Activated CD4-positive, alpha-beta T cell treated with anti-CD3 and anti-CD28 coated beads for 24 hours (primary cell): ENCODE measurements around the gene BCL7B.
"Not testable (repeated sequence)": the region's sequence is repeated elsewhere in the genome, so short reads cannot be mapped to it uniquely, and the experiment has no call there.

Source experiments
- DNase-seq, 2 donors: peaks; one replicate each; pipeline ENCODE4 v3.0.0-alpha.2; 2020; ENCODE audit warnings: low read depth in 2 of 2

BCL7B gene

DNA sequence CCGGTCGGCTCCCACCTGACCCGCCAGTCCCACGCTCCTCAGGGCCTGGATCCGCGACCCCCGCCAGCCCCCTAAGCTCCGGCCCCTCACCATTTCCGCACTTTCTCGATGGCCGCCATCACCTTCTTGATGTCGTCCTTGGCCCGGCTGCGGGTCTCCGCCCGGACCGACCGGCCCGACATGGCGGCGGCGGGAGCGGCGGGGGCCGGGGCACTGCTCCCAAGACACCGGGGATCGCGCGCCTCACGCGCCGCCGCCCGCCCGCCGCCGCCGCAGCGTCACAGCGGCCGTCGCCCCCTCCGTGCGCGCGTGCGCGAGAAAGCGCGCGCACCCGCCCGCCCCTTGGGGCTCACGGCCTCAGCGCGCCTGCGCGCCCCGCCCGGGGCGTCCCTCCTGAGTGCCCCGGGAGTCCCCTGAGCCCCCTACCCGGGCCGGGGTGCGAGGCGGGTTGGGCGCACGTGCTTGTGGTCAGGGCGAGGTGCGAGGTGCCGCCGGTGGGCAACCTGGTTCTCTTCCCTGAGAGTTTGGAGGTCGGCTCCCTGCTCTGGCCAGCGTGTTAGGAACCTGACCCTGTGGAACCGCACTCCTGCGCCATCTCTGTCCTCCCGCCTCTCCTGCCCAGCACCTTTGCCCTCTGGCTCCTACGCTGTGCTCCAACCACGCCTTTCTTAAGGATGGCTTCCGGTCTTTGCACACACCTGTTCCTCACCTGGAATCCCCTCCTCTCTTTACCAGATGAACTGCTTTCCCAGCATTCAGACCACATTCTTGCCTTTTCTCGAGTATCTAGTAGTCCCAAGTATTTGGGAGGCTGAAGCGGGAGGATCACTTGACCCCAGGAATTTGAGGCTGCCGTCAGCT lies at the start of gene BCL7B:
Gene BCL7B (minus strand): TSS at position 294 of the 861 bp plus-strand sequence. CDS start 112 bp downstream, at position 182.
- peak; percentile 54 to 57 for DNase-seq

- no peak for DNase-seq
These were observed 48.2 kb upstream of the BCL7B start for GRCh38 chr7:73605601-73606220.

DNA sequence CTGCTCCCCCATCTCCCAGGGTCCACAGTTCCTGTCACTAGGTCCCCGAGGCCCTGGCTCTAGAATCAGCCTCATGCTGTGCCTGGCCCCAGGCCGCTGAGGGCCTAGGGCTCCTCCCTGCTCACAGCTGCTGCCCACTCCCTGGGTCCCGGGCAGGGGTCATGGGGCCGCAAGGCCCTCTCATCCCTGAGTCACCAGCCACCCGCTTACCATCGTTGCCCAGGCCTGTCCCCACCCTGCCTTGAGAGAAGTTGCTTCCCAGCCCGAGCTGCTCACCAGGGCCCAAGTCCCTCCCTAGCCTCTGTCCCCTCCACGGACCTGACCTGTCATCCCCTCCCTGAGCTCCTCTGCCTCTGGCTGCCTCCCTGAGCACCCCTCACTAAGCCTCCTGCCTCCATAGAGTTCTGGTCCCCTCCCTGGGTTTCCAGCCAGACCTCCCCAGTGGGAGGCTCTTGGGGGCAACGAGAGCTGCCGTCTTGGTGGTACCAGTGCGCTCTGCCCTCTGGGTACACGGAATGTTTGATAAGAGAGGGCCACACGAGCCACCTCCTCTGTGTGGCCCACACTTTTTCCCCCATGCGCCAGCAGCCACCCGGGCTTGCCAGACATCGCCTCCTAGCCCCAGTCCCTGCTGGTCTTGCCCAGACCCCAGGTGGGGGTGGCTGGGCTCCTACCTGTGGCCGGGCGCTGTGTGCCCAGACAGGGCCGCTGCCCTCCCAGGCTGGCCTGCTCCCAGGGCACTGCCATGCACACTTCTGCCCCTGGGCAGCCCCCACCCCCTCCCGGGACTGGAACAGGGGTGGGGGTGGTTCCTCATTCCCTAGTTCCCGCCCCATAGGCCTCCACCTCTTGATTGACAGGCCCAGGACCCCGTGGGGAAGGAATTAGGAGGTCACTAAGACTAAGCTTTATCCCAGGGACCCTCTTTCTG lies 45.5 kb upstream of the BCL7B start:
- no peak for DNase-seq

GRCh38 chr7:73599916-73600315 lies 42.4 kb upstream of the BCL7B start:
- DNase-seq, result no peak

DNA sequence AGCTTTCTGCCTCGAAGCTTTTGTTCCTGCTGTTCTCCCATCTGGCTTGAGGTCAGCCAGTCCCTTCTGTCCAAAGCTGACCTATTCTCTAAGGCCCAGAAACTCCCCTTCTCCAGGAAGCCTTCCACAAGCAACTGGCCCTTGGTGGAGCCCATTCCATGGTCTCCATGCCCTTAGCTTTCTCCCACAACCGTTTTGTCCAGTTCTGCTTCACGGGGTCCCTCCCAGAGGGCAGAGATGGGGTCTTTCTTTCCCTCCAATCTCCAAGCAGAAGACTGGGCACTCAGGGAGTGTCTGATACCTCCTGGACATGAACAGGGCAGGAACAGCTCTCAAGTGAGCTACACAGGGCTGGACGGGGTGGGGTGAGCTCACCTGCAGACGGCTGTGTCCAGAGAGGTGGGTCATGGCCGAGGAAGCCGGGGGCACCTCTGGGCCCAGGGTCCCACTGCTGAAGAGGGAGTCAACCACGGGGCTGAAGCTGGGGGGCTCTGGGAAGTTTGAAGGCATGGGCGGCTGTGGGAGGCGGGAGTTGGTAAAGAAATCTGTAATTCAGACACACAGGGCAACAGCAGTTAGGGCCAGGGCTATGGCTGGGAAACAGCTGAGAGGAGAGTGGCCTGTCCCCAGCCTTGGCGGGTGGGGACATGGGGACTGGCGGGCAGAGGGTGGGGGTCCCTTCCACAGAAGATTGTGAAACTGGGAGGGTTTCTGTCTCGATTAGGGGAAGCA lies 41.8 kb upstream of the BCL7B start:
- DNase-seq, result no peak

GRCh38 chr7:73597978-73598782 lies 40.7 kb upstream of the BCL7B start:
- DNase-seq, result no peak

DNA sequence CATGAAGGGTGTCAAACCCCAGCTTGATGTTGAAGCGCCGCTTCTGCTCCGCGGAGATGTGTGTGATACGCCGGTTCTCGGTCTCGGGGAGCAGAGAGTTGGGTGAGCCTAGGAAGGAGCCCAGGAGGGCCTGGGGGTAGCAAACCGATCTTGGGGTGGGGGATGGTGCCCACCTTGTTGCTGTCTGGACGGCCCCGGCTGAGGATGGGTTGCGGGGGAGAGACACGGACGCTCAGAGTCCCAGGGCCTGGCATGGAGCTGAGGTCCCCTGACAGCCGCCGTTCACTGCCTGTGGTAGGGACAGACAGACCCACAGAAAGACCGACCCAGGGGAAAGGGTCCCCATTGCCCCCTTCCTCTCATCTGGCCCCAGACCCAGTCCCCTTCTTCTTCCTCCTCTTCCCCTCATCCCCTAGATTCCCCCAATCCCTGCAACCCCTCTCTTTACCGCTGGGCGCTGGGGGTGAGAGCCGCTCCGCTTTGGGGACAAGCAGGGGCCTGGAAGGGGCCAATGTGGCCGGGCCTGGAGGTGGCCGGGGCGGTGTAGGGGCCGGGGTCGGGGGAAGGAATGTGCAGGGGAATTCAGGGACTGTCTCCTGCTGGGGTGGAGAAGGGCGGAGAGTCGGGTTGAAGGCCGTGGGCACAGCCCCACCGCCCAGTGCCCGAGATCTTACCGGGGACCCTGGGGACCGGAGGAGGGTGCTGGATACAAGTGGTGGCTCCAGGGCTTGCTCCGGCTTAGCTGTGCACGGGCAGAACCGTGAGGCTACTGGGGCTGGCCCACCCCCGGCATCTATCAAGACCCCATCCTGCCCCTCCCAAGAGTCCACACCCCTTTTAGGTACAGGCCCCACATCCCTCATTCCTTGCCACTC lies 38.9 kb upstream of the BCL7B start:
- no peak for DNase-seq

DNA sequence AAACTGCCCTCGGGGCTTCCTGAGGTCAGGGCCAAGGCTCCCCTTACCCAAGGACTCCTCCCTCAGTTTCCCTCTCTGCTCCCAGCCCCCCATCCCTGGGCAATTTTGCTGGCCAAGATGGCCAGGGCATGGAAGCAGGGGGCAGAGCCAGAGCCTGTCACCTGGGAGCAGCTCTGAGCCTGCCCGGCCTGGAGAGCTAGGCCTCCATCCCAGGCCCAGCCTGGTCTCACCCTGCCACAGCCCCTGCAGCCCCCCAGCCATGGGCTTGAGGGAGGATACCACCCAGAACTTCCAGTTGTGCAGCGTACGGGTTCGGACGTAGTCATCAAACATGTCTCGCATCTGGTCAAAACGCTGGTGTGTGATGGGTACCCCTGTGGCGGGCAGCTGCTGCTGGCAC lies 37.9 kb upstream of the BCL7B start:
- no peak for DNase-seq

DNA sequence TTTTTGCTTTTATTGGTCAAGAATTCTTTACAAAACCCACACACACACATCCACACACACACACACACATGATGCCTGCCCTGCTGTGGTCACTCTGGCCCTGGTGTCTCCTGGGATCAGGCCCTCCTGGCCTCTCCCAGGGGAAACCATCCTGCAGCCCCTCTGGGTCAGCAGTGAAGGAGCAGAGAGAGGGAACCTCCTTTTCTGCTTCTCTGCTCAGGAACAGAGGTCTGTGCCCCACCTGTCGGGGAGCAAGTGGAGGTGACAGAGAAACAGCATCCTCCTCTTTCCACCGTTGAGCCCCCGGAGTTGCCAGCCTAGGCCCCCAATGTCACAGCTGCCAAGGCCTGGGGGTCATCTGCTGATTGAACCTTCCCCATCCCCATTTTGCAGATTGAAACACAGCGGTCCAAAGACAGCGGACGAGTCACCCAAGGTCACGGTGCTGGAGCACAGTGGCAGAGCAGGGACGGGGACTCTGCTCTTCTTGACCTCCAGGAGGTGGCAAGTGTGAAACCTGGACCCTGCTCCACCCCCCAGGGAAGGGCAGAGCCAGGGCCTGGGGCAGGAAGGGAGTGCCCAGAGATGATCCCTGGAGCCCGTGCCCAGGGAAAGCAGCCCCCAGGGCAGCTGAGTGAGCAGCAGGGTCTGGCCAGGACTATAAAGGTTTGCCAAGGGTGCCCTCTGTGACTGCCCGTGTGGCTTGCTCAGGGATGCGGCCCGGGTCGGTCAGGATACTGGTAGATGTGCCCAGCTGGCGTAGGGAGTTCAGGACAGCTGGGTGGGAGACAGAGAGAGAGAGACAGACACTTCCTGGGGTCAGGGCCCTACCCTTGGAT lies 35.9 kb upstream of the BCL7B start:
- no peak for DNase-seq

GRCh38 chr7:73586911-73587310 lies 29.4 kb upstream of the BCL7B start:
- no peak for DNase-seq

GRCh38 chr7:73585196-73585595 lies 27.7 kb upstream of the BCL7B start:
- DNase-seq, result no peak

GRCh38 chr7:73582664-73583202 lies 25.2 kb upstream of the BCL7B start:
- DNase-seq, result no peak

DNA sequence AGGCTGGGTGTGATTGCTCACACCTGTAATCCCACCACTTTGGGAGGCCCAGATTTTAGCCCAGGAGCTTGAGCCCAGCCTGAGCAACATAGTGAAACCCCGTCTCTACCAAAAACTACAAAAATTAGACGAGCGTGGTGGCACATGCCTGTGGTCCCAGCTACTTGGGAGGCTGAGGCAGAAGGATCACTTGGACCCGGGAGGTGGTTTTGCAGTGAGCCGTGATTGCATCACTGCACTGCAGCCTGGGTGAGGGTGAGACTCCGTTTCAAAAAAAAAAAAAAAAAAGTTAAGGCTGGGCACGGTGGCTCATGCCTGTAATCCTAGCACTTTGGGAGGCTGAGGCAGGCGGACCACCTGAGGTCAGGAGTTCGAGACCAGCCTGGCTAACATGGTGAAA lies 23.5 kb upstream of the BCL7B start:
- not testable (repeated sequence) for DNase-seq

GRCh38 chr7:73578342-73579128 lies 21.0 kb upstream of the BCL7B start, which contains the start of gene TBL2:
TBL2 (minus strand) TSS chr7:73578579; CDS start chr7:73578549, 30 bp downstream.
- peak; percentile 99 for DNase-seq

- DNase-seq, result no peak
These were observed 20.3 kb upstream of the BCL7B start for GRCh38 chr7:73577627-73578341.

- no peak for DNase-seq
These were observed 16.3 kb upstream of the BCL7B start for GRCh38 chr7:73573791-73574190.

- no peak for DNase-seq
These were observed 15.8 kb upstream of the BCL7B start for GRCh38 chr7:73573276-73573675.
